Epidermal melanocyte (primary cell): ENCODE data around the gene WDR35.
"Not testable (repeated sequence)": the region's sequence is repeated elsewhere in the genome, so short reads cannot be mapped to it uniquely, and the experiment has no call there.

Experiments used
- DNase-seq: peaks from one replicate; pipeline ENCODE4 v3.0.0; 2011; ENCODE audit warnings: low spot score; ENCODE audit not compliant: insufficient read length

WDR35 gene

DNA sequence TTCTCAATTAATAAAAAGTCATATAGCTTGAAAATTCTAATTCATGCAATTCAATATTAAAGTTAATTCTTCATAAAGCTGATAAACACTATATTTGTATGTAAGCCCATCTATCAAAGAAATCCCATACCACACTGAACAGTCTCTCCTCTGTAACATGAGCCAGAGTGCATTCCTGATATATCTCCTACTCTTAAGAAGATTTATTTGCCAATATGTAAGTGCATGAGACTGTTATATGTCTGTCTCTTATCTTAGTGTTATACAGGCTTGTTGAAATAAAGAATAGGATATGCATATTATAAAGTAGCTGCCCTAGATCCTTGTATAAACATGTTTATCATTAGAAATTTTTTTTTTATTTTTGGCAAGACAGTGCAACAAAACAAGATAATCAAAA, 47.7 kb downstream of the WDR35 start:
- DNase-seq = no peak

DNA sequence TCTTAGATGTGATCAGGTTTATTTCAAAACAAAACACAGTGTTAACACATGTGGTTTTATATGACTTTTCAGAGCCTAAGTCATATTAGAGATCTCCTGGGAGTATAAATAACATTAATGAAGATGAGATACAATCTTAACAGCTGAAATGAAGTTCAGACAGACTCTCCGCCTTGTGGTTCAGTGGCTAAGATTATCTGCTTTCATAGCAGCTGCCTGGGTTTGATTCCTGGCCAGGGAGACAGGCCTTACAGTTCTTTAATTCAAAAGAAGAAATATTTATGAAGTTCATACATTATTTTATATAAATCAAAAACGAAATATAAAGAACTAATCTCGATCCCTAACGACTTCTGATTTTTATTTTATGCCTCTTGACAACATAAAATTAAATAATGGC, 52.9 kb downstream of the WDR35 start:
- no peak for DNase-seq

DNA sequence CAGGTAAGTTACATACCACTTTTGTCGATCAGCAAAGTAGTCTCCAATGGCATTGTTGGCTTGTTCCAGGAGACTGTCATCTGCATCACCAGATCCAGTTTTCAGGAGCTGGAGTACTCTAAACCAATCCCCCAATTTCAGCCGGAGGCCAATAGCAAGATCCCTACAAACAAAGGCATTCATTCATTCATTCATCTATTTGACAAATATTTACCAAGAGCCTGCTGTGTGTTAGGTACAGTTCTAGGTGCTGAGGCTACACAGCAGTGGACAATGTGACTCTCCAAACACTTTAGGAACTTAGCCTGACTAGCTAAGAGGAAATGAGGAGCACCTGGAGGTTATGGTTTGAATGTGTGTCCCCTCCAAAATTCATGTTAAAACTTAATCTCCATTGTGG, 53.7 kb downstream of the WDR35 start:
- DNase-seq = no peak

DNA sequence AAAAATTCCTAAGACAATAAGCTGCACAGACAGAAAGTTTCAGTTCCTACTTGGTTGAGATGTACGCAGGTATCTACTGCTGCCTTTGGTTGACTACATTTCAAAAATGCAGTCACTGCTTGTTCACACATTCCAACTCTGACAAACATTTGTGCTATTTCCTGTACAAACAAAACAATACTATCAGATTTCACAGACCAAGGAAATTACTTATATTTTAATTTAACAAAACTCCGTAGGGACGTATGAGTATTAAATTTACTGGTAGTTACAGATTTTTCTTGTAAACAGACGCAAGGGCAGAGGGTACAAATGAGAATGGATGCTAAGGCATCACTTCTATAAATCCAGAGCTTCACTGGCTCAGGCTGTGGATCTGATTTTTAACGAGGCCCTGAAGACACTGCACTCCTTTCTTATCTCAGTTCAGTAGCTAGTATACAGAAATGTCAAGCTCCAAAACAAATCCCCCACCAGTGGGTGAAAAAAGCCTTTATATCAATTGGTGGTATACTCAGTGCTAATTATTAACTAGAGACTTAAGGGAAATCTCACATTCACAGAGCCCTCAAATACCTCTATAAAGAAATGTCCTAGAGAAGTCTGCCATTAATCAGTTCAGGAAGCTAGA, 56.4 kb downstream of the WDR35 start:
- DNase-seq = peak; percentile 23

DNA sequence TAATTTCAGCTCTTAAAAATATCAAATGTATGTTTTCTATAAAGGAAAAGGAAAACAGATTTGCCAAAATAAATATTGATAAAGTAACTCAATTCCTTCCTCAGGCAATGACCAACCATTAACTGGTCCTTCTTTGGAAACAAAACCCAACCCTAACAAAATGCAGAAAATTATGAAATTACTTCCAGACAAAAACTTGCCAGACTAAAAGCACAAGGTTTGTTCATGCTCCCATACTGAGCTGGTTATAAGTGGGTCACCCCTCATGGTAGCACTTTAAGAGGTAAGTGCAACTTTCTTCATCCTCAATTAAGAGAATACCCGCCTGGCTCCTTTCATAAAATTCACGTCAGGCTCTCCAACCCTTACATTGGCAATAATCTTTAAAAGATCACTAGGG, 57.0 kb downstream of the WDR35 start:
- DNase-seq = no peak

DNA sequence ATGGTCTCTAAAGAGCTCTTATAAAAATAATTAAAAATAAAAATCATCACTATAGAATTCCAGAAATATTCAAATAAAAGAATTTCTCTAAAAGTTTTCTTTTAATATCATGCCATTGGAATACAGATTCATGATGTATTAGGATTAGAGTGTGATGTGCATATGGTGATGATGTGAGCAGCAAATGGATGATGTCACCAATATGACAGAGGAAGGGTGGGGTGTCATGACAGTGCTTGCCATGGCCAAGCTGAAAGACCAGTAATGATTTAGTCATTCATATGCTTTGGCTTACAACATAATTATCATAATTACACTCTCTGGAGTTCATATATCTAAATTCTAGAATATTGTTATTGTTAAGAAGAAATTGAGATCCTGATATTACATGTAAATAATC, 60.7 kb downstream of the WDR35 start:
- no peak for DNase-seq

DNA sequence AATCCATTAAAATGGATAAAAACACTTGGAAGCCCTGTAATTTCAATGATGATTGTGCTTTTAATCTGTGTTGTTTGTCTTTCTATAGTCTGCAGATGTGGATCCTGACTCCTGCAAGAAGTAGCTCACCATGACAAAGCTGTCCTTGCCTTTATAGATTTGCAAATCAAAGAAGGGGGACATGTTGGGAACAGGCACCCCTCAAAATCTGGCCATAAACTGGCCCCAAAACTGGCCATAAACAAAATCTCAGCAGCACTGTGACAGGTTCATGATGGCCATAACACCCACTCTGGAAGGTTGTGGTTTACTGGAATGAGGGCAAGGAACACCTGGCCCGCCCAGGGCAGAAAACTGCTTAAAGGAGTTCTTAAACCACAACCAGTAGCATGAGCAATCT, 62.1 kb downstream of the WDR35 start:
- DNase-seq = not testable (repeated sequence)

DNA sequence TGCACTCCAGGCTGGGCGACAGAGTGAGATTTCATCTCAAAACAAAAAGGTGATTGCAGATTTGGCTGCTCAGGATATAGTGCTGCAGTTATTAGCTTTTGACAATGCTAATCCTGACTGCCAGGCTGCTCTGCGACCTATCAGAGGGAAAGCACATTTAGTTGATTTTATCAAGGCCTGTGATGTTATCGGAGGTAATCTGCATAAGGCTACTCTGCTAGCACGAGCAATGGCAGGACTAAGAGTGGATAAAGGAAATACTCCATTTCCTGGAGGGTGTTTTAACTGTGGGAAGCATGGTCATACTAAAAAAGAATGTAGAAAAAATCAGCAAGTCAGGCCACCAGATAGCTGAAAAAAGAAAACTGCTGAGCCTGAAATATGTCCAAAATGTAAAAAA, 65.4 kb downstream of the WDR35 start:
- DNase-seq = not testable (repeated sequence)

DNA sequence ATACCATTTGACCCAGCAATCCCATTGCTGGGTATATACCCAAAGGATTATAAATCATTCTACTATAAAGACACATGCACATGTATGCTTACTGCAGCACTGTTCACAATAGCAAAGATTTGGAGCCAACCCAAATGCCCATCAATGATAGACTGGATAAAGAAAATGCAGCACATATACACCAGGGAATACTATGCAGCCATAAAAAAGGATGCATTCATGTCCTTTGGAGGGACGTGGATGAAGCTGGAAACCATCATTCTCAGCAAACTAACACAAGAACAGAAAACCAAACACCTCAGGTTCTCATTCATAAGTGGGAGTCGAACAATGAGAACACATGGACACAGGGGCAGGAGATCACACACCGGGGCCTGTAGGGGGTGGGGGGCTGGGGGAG, 67.7 kb downstream of the WDR35 start:
- DNase-seq = not testable (repeated sequence)

DNA sequence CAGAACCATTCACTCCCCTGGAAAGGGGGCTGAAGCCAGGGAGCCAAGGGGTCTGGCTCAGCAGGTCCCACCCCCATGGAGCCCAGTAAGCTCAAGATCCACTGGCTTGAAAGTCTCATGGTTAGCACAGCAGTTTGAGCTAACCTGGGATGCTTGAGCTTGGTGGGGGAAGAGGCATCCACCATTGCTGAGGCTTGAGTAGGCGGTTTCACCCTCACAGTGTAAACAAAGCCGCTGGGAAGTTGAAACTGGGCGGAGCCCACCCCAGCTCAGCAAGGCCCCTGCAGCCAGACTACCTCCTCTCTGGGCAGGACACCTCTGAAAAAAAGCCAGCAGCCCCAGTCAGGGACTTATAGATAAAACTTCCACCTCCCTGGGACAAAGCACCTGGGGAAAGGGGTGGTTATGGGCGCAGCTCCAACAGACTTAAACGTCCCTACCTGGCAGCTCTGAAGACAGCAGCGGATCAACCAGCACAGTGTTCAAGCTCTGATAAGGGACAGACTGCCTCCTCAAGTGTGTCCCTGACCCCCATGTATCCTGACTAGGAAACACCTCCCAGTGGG, 73.4 kb downstream of the WDR35 start:
- DNase-seq = no peak

DNA sequence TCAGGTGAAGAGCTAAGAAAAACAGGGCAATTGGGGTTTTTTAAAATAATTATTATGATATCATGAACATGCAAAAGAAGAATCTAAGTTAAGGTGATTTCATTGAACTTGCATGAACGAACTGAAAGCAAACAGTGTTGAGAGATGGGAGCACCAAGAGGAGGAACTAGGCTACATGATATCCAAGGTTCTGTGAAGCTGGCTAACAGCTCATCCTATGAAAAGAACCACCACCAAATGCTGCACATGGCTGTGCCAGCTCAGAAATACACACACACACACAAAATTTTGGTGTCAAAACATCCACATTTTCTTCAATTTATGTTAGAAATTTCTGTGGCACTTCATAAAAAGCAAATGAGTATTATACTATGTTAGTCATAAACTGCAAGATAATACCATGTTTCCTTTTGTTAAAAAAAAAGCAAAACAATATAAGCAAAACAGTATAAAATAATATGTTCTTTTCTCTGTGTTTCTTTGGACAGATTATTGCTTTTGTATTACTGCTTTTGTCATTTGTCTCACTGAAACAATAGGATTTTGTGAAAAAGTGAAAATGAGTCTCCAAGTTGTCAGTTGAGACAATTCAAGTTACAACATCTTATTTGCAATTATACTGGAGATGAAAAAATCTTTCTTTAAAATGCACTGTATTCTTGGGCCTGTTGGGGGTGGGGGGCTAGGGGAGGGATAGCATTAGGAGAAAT, 75.5 kb downstream of the WDR35 start:
- no peak for DNase-seq

DNA sequence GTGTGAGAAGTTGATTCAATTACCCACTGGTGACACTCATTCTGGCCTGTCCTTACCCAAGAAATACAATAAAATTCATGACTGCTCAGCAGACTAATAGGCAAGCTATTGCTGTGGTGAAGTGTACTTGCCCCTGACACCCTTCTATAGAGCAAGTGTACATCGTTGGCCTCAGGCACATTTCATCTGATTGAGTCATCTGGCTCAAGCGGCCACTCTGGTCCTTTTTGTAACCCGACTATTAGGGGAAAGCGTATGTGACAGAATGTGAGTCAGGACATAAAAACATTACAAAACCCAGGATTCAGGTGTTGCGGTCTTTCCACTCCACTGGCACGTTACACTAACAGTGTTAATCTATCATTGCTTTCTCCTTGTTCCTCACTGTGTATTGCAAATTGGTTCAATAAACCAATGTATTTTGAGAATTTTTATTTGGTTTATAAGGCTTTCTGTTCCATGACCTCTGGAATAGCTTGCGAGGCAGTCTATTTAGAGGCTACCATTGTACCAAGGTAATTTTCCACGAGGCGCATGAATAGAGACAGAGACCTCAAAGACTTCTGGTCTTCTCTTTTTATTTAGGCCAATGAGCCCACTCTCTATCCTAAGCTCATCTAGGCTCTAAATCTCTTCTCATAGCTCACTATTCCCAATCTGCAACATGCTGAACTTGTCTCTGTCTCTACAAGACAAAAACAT, 77.9 kb downstream of the WDR35 start:
- DNase-seq = no peak

DNA sequence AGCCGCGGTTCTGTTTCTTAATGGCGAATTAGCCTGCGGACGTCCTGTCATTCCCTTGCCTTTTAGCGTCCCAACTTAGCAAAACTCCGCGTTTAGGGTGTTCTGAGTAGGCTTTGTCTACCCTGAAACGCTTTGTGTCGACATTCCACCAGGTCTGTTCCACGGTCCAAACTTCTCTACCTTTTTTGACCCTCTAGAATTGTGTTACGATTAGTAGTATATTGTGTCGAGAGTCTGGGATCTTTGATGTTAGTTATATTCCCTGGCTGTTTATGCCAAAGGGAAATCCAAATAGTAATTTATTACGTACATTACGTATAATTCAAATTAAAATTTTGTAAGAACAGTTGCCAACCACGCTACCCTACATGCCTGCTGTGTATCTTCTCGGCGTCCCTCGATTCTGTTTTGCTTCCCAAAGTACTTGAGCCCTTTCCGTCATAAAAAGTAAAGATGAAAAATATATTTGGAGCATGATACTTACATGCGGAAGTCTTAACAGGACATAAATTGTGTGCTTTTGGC, 87.6 kb downstream of the WDR35 start:
- no peak for DNase-seq

DNA sequence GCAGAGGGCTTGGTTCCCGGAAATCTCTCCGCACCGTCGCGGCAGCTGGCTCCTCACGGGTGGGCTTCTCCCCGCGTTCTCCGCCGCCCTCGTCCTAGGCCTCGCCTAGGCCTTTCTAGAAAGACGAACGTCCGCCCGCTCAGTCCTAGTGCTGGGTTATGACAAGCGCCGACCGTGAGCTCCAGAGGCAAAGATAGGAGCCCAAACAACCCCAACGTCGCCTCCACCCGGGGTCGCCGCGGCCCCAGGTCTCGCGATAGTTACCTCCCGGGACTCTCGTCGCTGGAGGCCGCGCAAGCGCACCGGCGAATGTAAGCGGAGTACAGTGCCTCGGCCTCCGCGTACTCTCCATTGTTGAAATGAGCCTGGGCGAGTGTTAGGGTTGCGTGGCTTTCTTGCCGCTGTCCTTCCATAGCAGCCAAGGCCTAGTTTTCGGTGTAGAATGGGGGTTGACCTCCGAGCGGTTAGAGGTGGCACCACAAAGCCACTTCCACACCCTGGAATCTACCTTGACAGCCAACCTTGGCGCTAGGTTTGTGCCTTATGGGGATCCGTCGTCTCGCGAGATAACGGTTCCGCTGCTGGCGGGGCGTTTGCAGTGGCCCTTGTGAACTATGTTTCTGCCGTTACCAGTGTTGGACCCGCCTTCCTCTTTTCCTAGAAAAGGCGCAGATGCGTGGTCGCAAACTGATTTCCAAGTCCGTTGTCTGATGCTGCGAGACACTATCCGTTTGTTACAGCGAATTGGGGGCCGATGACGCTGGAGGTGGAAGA, 88.3 kb downstream of the WDR35 start, which contains the start of gene TTC32:
TSS of gene TTC32 (minus strand) at position 542 of the 774 bp plus-strand sequence. CDS start at position 413, 129 bp downstream.
- DNase-seq = peak; percentile 85

DNA sequence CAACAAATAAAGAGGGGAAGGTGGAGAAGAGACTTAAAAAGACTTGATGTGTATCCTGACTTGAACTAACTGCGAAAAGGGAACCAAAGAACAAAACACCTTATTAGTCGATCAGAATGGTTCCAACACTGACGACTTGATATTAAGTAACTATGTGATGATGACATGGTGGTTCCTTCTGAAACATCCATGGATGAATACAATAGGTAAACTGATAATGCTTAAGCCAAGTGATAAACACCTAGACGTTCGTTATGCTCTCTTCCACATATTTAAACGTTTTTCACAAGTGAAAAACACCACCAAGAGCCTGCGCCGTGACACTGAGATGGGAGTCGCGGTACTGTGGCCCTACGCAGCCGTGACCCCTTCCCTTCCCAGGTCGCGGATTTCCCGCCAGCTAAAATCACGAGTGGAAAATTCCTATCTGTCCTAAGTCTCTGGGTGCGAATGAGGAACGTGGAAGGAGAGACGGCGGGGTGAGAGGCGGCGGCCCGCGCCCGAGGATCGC, 88.9 kb downstream of the WDR35 start:
- no peak for DNase-seq

DNA sequence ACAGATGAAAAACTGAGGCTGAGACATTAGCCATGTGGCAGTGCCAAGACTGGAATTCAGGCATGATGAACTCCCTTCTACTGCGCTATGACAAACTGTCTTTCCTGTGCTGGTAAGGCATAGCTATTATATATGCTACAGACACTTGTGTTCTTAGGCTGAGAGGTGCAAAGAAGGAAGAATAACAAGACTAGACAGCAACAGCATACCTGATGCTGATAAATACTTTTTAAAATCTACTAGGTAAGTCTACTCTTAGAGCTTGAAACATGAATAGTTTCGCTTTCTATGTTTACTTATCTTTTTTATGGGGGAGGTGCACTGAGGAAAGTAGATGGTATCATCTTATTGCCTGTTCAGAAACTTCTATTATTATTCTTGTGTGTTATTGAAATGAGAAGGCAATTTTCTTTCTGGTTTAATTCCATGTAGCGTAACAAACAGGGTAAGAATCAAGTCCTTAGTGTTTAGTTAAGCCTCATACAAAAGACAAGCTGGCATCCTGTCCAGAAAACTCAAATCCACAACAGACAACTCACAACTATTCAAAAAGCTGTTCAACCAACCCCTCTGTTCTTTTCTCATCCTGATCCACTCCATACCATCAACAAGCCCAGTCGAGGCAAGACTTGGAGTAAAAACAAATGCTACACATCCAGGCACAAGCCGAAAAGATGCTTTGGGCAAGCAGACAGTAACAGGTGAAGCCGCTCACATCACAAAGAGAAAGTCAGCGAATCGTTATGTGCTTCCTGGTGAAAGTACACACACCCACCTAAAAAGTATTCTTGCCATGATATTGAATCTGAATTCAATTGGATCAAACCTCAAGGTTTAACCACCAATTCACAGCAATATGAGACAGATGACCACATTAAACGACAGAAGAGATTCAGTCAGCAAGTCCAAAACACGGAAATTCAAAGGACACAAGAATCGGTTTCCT, 89.6 kb downstream of the WDR35 start:
- DNase-seq = no peak

DNA sequence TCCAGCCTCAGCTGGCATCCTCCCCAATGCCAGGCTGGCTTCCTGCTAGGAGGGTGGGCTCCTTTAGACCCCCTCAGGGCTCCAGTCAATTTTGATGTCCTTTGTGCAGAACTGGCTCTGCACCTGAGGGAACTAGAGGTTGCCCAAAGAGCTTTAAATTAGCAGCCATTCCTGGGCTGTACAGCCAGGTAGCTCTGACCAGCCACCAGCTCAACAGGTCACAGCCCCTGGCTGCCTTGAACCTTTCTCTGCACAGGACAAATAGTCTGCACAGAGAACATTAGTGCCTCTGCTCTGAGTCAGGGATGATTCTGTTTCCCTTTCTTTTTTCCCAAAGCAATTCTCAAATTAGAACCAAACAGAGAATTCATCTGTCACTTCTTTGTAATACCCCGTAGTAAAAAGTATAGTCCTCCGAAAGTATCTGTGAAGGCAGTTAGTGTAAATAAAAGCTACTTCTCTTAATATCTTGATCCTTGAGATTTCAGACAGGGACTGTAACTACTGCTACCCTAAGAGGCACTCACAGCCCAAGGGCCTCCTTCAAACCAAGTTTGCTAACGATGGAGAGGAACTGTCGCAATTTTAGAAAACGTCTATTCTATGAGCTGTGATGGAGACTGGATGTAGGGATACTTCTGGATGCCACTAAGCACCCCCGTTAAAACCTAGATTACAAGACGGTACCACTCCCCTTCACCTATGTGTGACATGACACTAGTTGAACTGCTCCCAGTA, 91.1 kb downstream of the WDR35 start:
- DNase-seq = no peak

DNA sequence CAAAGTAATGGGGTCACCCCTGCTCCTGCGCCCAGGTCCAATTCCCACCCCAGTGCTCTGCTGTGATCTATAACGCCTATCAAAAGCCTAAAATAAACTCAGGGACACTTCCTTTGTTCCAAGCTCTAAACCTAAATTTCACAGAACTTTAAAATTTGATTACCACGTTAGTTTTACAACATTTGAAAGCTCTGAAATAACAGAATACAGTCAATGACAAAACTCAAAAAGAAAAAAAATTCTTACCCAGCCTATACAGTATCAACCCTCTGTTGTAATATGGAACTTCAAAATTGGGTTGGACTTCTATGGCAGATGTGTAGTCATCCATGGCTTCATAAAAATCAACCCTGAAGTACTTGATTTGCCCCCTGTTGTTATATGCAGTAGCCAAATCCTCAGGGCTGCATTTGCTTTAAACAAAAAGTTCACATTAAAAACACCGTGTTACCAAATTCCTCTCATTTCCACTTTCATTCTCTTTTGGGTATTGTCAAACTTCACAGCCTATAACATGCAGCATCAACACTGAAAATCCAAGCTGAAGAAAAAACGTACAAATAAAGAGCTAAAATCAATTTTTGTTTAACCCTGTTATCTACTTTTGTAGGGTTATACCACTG, 92.2 kb downstream of the WDR35 start:
- no peak for DNase-seq

DNA sequence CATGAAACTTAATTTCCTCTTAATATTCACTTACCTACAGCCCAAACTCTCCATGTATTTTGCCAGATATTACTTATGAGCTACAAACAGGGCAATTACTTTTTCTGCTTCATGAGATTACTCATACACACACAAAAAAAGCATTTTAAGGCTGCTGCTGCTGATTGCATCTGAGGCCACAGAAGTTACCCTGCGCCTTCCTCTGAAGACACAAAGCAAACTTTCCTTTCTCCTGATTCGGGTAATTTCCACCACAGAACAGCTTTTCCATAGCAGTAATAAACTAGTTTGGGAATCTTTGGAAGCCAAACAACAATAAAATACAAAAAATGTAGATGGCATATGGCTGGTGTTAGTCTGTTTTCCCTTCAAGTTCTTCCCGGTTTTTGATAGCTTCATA, 94.4 kb downstream of the WDR35 start:
- no peak for DNase-seq
